RCC 7860 (cell line): ENCODE measurements around the gene ILKAP.

Experiments
- DNase-seq: peaks from one replicate; pipeline ENCODE4 v3.0.0-alpha.2; 2015; ENCODE audit warnings: low spot score
- FAIRE-seq: peaks from 2 replicates; lab custom pipeline; 2012; peaks lifted over from hg19 to GRCh38; lab: Jason Lieb, UNC

Gene ILKAP

GRCh38 chr2:238138331-238139195 lies 64.9 kb downstream of the ILKAP start, which contains the start of gene KLHL30:
Gene KLHL30, plus strand, starts transcription at chr2:238138668. Its CDS starts 2,087 bp downstream, at chr2:238140755.
- DNase-seq, result no peak
- no peak for FAIRE-seq

- DNase-seq (no peak), FAIRE-seq (no peak)
Observed at GRCh38 chr2:238137885-238138284, 65.6 kb downstream of the ILKAP start.

- DNase-seq (no peak), FAIRE-seq (no peak)
Observed at GRCh38 chr2:238136820-238137537, 66.5 kb downstream of the ILKAP start.

DNA sequence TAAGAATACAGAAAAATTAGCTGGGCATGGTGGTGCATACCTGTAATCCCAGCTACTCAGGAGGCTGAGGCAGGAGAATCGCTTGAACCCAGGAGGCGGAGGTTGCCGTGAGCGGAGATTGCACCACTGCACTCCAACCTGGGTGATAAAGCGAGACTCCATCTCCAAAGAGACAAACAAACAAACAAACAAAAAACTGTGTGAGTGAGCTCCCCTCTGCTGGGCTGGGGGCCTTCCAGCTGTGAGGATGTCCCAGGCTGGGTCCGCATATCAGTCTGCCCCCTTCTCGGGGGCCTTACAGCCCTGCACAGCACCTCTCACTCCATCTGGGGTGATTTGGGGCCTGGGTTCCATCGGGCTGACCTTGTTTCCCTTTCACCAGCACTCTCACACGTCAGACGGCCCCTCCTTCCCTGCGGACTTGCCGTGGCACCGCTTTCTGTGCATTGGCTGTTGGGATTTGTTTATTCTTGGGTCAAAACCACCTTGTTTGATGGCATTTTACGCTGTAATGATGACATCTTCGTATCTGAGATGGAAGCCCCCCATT lies 67.8 kb downstream of the ILKAP start:
- no peak for DNase-seq
- no peak for FAIRE-seq

- no peak for DNase-seq
- FAIRE-seq, result no peak
Observed at GRCh38 chr2:238134393-238134785, 69.1 kb downstream of the ILKAP start.

- no peak for FAIRE-seq
- DNase-seq, result no peak
Observed at GRCh38 chr2:238133499-238134392, 69.7 kb downstream of the ILKAP start.

- no peak for FAIRE-seq
- no peak for DNase-seq
Observed at GRCh38 chr2:238132463-238133450, 70.7 kb downstream of the ILKAP start.

- DNase-seq (no peak), FAIRE-seq (no peak)
Observed at GRCh38 chr2:238131761-238132462, 71.6 kb downstream of the ILKAP start.

GRCh38 chr2:238130696-238131628 lies 72.5 kb downstream of the ILKAP start:
- no peak for FAIRE-seq

GRCh38 chr2:238130111-238130695 lies 73.3 kb downstream of the ILKAP start:
- FAIRE-seq, result no peak
- DNase-seq, result no peak

More at GRCh38 chr2:238130696-238131628, 72.5 kb downstream of the ILKAP start:
- DNase-seq, result no peak

GRCh38 chr2:238129166-238130010 lies 74.1 kb downstream of the ILKAP start:
- DNase-seq, result no peak
- FAIRE-seq, result no peak

- no peak for FAIRE-seq
- no peak for DNase-seq
Observed at GRCh38 chr2:238128534-238129001, 74.9 kb downstream of the ILKAP start.

GRCh38 chr2:238128061-238128440 lies 75.4 kb downstream of the ILKAP start:
- FAIRE-seq, result no peak
- DNase-seq, result no peak

DNA sequence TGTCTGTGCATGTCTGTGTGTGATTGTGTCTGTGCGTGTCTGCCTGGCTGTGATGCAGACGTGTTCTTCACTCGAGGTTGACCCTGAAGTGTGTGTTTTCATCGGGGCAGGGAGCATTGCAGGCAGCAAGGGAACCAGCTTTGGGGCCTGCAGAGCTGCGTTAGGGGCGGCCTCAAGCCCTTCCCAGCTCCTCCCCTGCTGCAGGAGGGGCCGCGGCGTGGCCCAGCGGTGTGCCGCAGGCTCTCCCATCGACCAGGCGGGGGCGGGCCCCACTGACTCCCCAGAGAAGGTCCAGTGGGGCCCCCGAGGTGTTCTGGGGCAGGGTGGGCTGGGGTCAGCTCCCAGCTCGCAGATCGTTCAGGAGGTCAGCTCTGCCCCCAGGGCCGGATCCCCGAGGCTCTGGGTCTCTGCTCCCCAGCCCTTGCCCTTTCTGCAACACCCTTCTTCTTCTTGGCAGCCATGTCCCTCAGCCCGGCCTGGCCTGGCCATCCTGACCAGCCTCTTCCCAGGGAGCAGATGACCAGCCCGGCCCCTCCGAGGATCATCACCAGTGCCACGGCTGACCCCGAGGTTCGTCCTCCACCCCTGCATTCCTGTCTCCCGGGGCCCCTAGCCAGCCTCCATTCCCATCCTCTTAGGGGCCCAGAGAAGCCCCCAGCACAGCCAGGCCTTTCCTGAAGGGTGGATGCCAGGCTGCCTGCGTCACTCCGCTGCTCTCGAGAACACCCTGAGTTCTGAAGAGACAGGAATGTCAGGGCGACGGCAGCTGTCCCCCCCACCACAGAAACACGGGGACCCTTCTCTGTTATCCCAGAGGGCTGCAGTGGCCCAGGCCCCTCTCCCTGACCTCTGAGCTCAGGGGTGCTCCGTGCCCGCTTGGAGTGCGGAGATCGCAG lies 76.1 kb downstream of the ILKAP start:
- no peak for DNase-seq
- FAIRE-seq, result no peak

- FAIRE-seq, result no peak
Observed at GRCh38 chr2:238126775-238127164, 76.7 kb downstream of the ILKAP start.

More at GRCh38 chr2:238126775-238127164, 76.7 kb downstream of the ILKAP start:
- DNase-seq, result no peak
